Smooth muscle cell (in vitro differentiated cells): ENCODE results near the gene LEFTY2. TPM values are rescaled to one million over a fixed set of nuclear protein-coding genes. Genes with fewer than 3 reads are reported as not detected.
"Not testable (repeated sequence)": the region's sequence is repeated elsewhere in the genome, so short reads cannot be mapped to it uniquely, and the experiment has no call there.

Experiments
- DNase-seq: peaks from one replicate; lab custom pipeline; 2025; ENCODE audit not compliant: unreplicated experiment; lab: John Stamatoyannopoulos, UW
- H2AFZ ChIP-seq: fragments of 200-600 bp; sonication (generic); 2 replicates; pipeline ENCODE4 v1.6.0; 2016; ENCODE audit warnings: antibody characterized with exemption, low read depth, mild to moderate bottlenecking
- H3F3A ChIP-seq: fragments of 200-600 bp; sonication (generic); 2 replicates; pipeline ENCODE4 v1.6.0; 2017; ENCODE audit warnings: antibody characterized with exemption, low read depth
- H3K27ac ChIP-seq: fragments of 200-600 bp; sonication (generic); 2 replicates; pipeline ENCODE4 v1.5.1; 2016; ENCODE audit warnings: low read depth, mild to moderate bottlenecking
- H3K27me3 ChIP-seq: fragments of 200-600 bp; sonication (generic); 2 replicates; pipeline ENCODE4 v1.6.1; 2016; ENCODE audit warnings: low read depth, mild to moderate bottlenecking
- H3K36me3 ChIP-seq: fragments of 200-600 bp; sonication (generic); 2 replicates; pipeline ENCODE4 v1.5.1; 2016; ENCODE audit warnings: low read depth
- H3K4me1 ChIP-seq: fragments of 200-600 bp; sonication (generic); 2 replicates; pipeline ENCODE4 v1.5.1; 2016; ENCODE audit warnings: low read depth
- H3K4me2 ChIP-seq: fragments of 200-600 bp; sonication (generic); 2 replicates; pipeline ENCODE4 v1.6.0; 2016; ENCODE audit warnings: mild to moderate bottlenecking
- H3K4me3 ChIP-seq: fragments of 200-600 bp; sonication (generic); 2 replicates; pipeline ENCODE4 v1.5.1; 2016; ENCODE audit warnings: mild to moderate bottlenecking
- H3K79me2 ChIP-seq: fragments of 200-600 bp; sonication (generic); 2 replicates; pipeline ENCODE4 v1.6.0; 2016; ENCODE audit warnings: low read depth, mild to moderate bottlenecking
- H3K9ac ChIP-seq: fragments of 200-600 bp; sonication (generic); 2 replicates; pipeline ENCODE4 v1.6.0; 2016; ENCODE audit warnings: low read depth
- H3K9me3 ChIP-seq: fragments of 200-600 bp; sonication (generic); replicated peaks from 2 replicates; pipeline ENCODE4 v1.5.1; 2016; ENCODE audit warnings: low read depth
- H4K20me1 ChIP-seq: fragments of 200-600 bp; sonication (generic); 2 replicates; pipeline ENCODE4 v1.6.0; 2016; ENCODE audit warnings: low read depth
- WGBS: methylation state at CpG from one replicate; pipeline ENCODE4 v1.1.7; 2016; ENCODE audit warnings: low lambda C conversion rate; 5-methylcytosine and 5-hydroxymethylcytosine counted together
- polyA plus RNA-seq: library from polyadenylated mRNA; unstranded; fragments of >200 nt; fragmentation: Nextera tagmentation; extraction: Ambion mirVana; gene quantifications from 2 replicates; pipeline ENCODE4 v1.2.1, GENCODE V29; 2016
- total RNA-seq: library from RNA; depleted of rRNA; stranded (reverse); fragments of >200 nt; gene quantifications from 2 replicates; pipeline ENCODE4 v1.2.3, GENCODE V29; 2014
- TF ChIP-seq, protein P1 (sequence below): fragments of 200-600 bp; sonication (generic); IDR thresholded peaks from 2 replicates; pipeline ENCODE4 v1.5.1; 2017; ENCODE audit warnings: borderline replicate concordance, mild to moderate bottlenecking, antibody characterized with exemption; ENCODE audit not compliant: insufficient read depth, poor library complexity, severe bottlenecking

The LEFTY2 gene
- total and polyA plus RNA-seq, 2 experiments from 2014 or later: 0.09 to 0.25 TPM

DNA sequence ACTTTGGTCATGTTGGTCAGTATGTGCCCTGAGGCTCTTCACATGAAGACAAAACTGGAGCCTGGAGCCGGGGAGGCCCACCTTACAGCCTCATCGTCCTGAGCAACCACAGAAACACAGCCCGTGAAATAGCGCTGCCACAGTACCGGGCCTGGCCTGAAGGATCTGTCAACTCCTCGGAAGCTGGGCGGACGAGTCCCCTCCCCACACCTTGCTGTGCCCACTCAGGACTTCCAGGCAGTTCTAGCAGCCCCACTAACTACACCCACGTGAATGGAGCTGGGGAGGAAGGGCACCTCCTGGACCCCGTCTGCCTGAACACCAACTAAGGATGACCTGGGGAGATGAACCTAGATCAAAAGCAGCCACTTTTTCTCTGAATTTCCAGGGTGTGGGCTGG, 33.4 kb upstream of the LEFTY2 start:
- Histone ChIP-seq H3K9ac (no peak overlapping the region), H3K27ac (no peak overlapping the region), H3K27me3 (no peaks in the 10 kb centered on the region), H3K4me2 (no peak overlapping the region), H2AFZ (no peak overlapping the region), H3K36me3 (peaks cover 2% of the 10 kb centered on the region), H3K4me3 (no peak overlapping the region), H3K4me1 (no peaks in the 10 kb centered on the region), H4K20me1 (no peaks in the 10 kb centered on the region), H3F3A (no peaks in the 10 kb centered on the region), H3K79me2 (no peaks in the 10 kb centered on the region), H3K9me3 (no peaks in the 10 kb centered on the region)
- 94% methylated on average over 10 of the region's 10 CpGs for WGBS
- TF ChIP-seq, protein P1, sequence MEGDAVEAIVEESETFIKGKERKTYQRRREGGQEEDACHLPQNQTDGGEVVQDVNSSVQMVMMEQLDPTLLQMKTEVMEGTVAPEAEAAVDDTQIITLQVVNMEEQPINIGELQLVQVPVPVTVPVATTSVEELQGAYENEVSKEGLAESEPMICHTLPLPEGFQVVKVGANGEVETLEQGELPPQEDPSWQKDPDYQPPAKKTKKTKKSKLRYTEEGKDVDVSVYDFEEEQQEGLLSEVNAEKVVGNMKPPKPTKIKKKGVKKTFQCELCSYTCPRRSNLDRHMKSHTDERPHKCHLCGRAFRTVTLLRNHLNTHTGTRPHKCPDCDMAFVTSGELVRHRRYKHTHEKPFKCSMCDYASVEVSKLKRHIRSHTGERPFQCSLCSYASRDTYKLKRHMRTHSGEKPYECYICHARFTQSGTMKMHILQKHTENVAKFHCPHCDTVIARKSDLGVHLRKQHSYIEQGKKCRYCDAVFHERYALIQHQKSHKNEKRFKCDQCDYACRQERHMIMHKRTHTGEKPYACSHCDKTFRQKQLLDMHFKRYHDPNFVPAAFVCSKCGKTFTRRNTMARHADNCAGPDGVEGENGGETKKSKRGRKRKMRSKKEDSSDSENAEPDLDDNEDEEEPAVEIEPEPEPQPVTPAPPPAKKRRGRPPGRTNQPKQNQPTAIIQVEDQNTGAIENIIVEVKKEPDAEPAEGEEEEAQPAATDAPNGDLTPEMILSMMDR: no peak
- DNase-seq: no peak

GRCh38 chr1:225973158-225973557, 32.1 kb upstream of the LEFTY2 start:
- TF ChIP-seq, protein P1: no peak
- no peaks in the 10 kb centered on the region for H3K9me3 ChIP-seq
- no peaks in the 10 kb centered on the region for H3K36me3 ChIP-seq
- no peak overlapping the region for H3K4me3 ChIP-seq
- no peak overlapping the region for H3K27ac ChIP-seq
- H3K4me1 ChIP-seq: no peaks in the 10 kb centered on the region
- H3K79me2 ChIP-seq: no peaks in the 10 kb centered on the region
- H2AFZ ChIP-seq: no peak overlapping the region
- DNase-seq: no peak
- no peaks in the 10 kb centered on the region for H3F3A ChIP-seq
- WGBS: 89% methylated on average over 5 of the region's 5 CpGs
- H4K20me1 ChIP-seq: no peaks in the 10 kb centered on the region
- H3K4me2 ChIP-seq: no peak overlapping the region
- no peaks in the 10 kb centered on the region for H3K27me3 ChIP-seq
- no peak overlapping the region for H3K9ac ChIP-seq

GRCh38 chr1:225972344-225973152, 31.5 kb upstream of the LEFTY2 start:
- Histone ChIP-seq H3K4me2 (no peak overlapping the region), H3K4me1 (no peaks in the 10 kb centered on the region), H3K9ac (no peak overlapping the region), H3F3A (no peaks in the 10 kb centered on the region), H3K27ac (no peak overlapping the region), H3K36me3 (no peaks in the 10 kb centered on the region), H3K4me3 (no peak overlapping the region), H3K27me3 (no peaks in the 10 kb centered on the region), H3K79me2 (no peaks in the 10 kb centered on the region), H2AFZ (no peak overlapping the region), H4K20me1 (no peaks in the 10 kb centered on the region), H3K9me3 (no peaks in the 10 kb centered on the region)
- no peak for DNase-seq
- 94% methylated on average over 15 of the region's 15 CpGs for WGBS
- TF ChIP-seq, protein P1: no peak

DNA sequence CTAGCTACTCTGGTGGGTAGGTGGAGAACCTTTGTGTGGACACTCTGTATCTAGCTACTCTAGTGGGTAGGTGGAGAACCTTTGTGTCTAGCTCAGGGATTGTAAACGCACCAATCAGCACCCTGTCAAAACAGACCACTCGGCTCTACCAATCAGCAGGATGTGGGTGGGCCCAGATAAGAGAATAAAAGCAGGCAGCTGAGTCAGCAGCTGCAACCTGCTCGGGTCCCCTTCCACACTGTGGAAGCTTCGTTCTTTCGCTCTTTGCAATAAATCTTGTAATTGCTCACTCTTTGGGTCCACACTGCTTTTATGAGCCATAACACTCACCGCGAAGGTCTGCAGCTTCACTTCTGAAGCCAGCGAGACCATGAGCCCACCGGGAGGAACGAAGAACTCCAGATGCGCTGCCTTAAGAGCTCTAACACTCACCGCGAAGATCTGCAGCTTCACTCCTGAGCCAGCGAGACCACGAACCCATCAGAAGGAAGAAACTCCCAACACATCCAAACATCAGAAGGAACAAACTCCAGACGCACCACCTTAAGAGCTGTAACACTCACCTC, 29.7 kb upstream of the LEFTY2 start:
- not testable (repeated sequence) for DNase-seq, H3K4me3 ChIP-seq, H4K20me1 ChIP-seq, H3F3A ChIP-seq, H3K4me2 ChIP-seq, H3K9me3 ChIP-seq, H2AFZ ChIP-seq, H3K36me3 ChIP-seq, H3K4me1 ChIP-seq, H3K27ac ChIP-seq, H3K27me3 ChIP-seq, H3K79me2 ChIP-seq, H3K9ac ChIP-seq
- 86% methylated on average over 16 of the region's 16 CpGs for WGBS

DNA sequence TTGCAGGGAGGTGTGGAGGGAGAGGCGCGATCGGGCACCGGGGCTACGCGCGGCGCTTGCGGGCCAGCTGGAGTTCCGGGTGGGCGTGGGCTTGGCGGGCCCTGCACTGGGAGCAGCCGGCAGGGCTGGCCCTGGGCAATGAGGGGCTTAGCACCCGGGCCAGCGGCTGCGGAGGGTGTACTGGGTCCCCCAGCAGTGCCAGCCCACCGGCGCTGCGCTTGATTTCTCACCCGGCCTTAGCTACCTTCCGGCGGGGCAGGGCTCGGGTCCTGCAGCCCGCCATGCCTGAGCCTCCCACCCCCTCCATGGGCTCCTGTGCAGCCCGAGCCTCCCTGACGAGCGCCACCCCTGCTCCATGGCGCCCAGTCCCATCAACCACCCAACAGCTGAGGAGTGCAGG, 28.7 kb upstream of the LEFTY2 start:
- H3K27me3 ChIP-seq, H4K20me1 ChIP-seq, H3K4me3 ChIP-seq, H3K36me3 ChIP-seq, H3K4me2 ChIP-seq, H3K9ac ChIP-seq, DNase-seq, H3K79me2 ChIP-seq, H3K9me3 ChIP-seq, H3K27ac ChIP-seq, H2AFZ ChIP-seq, H3K4me1 ChIP-seq, H3F3A ChIP-seq: not testable (repeated sequence)
- 98% methylated on average over 25 of the region's 28 CpGs for WGBS
